Activated naive CD8-positive, alpha-beta T cell treated with anti-CD3 and anti-CD28 coated beads, Interleukin-2, amount 50 U/mL, for 16 hours (primary cell): Measurements from ENCODE around the gene LPIN3.
"Not testable (repeated sequence)": the region's sequence is repeated elsewhere in the genome, so short reads cannot be mapped to it uniquely, and the experiment has no call there.

Experiments used
- DNase-seq: peaks from one replicate; pipeline ENCODE4 v3.0.0-alpha.2; 2020; ENCODE audit warnings: low read depth, low spot score

LPIN3 gene

GRCh38 chr20:41340327-41341055 lies at the start of gene LPIN3:
Gene LPIN3, plus strand, starts transcription at chr20:41340821. Its CDS starts 4,983 bp downstream, at chr20:41345804.
- DNase-seq, result no peak

DNA sequence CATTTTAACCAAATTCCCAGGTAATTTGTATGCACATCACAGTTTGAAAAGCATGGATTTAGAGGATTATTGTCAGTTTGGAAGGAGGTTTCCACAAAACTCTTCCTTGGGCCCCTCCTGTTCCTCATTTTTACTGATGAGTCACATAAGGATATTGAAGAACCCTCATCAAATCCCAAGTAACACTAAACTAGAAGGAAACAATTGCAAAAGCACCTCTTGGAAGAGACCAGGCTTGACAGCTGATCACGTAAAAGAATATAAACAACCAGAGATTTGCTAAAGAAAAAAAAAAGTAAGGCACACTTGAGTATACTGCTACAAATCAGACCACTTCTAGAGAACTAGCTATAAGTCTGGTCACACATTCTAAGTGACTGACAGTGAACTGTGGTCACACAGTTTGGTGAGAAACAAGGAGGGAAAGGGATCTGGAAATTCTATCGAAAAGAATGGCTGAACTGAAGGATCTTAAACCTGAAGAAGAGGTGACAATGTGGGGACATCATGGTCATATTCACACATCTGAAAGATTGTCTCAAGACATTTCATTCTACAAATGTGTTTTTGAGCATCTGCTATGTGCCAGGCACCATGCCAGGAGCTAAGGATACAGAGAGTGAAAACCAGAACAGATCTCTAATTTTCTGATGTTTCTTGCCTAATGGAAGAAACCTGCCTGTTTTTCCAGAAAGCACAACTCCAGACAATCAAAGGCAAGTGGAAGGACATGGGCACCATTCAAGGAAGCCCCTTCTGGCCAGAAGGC lies 47.2 kb upstream of the LPIN3 start:
- DNase-seq, result no peak

DNA sequence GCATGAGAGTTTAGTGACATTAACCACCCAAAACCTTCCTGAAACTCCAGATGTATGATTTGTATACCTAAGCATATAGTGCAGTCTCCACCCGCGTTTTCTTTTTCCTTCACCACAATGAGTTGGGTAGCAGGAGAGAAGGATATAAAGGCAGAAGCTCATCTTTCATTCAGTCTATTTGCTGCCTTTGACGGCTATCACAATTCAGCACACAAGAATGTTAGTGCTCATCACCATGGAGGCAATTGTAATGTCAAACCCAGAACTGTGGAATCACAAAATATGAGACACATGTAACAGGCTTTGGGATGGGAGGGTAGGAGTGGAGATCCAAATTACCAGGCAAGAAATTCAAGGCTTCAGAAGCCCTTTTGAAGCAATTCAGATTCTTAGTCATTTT lies 40.7 kb upstream of the LPIN3 start:
- DNase-seq, result no peak

DNA sequence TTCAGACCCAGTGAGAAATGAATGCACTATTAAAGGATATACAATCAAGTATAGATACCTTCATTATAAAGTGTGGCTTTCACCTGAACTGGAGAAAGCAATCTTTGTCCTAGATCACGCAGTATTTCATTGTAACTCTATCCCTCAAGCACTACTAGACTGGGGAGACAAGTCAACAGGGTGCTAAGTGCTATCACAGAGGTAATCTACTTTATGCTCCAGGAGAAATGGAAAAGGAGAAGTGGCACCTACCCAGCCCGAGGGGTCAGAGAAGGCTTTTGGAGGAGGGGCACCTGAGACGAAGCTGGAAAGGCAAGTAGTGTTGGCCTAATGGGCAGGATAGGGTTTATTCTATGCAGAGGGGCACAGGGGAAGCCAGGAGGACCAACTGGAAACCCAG lies 40.2 kb upstream of the LPIN3 start:
- no peak for DNase-seq

GRCh38 chr20:41300886-41301285 lies 39.7 kb upstream of the LPIN3 start:
- no peak for DNase-seq

DNA sequence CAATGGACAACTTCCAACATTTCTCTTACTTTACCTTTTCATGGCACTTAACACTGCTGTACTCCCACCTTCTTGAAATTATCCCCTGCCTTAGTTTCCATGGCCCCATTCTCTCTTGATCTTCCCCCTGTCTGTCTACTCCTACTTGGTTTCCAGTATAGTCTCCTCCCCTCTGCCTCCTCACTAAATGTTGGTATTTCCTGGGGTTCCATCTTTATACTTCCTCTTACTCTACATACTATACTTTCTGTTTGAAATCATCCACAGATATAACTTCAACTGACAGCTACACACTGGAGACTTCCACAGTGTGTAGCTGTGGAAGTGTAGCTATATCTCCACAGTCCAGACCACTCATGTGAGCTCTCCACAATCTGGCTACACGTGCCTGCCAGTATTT lies 36.6 kb upstream of the LPIN3 start:
- DNase-seq, result no peak

GRCh38 chr20:41304424-41305079 lies 36.1 kb upstream of the LPIN3 start:
- DNase-seq, result no peak

DNA sequence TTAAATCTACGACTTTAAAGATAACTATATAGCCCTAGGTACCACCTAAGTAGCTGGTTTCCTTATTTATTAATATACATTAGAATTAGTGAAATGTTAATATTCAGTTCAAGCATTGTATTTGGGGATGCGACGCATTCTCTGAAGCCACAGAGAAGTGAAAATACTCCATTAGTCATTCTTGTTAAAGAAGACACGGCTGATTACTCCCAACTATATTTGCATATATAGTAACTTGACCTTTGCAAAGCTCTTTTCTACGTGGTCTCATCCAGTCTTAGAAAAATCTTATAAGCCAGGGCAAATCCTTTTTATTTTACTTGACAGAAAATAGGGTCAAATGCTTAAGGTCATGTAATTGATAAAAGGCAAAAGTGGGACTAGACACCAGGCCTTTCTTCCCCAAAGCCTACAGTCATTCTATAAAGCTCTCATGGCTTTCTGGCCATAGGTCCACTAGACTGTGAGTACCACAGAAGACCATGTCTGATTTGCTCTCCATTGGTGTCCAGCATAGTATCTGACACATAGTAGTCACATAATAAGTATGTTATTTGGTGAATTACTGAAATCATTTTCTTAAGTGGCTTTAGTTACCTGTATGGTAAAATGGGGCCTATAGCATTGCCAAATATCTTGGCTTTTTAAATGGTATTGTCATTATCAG lies 34.4 kb upstream of the LPIN3 start:
- DNase-seq, result no peak

DNA sequence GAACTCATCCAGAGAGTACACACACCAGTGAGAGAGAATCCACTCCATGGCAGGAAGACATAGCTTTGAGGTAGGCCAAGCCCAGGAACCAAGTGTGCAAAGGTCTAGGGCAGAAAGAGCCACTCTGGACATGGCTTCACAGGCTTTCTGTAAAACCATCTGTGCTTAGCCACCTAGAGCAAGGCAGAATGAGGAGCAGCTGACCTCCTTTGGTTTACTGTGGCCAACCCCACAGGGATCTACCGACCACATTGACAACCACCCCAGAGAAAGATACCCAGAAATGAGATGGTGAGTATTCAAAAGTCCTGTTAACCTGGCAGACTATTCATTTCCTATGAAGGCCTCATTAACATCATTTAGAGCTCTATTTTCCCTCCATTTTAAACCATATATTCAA lies 33.6 kb upstream of the LPIN3 start:
- DNase-seq, result no peak

GRCh38 chr20:41308290-41308711 lies 32.3 kb upstream of the LPIN3 start:
- no peak for DNase-seq

GRCh38 chr20:41308726-41309413 lies 31.8 kb upstream of the LPIN3 start:
- DNase-seq, result no peak

- no peak for DNase-seq
Observed at GRCh38 chr20:41309817-41310216, 30.8 kb upstream of the LPIN3 start.

GRCh38 chr20:41312009-41312408 lies 28.6 kb upstream of the LPIN3 start:
- not testable (repeated sequence) for DNase-seq

DNA sequence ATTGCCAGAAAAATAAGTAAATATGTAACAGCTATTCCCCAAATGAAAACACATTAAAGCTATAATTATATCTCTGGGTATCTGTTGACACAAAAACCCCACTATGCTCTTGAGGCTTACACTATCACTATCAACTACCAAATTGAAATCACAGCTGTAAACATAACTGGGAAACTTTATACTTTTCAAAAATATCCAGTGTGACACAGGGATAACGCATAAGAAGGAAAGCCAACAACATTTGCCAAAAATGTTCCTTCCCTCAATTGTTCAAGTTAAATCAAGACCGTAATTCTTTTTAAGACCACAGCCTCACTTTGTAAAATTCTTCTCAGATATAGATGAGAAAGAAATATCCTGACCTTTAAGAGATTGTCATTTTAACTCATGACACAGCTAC lies 26.2 kb upstream of the LPIN3 start:
- DNase-seq, result no peak

- no peak for DNase-seq
Observed at GRCh38 chr20:41316051-41316450, 24.6 kb upstream of the LPIN3 start.

DNA sequence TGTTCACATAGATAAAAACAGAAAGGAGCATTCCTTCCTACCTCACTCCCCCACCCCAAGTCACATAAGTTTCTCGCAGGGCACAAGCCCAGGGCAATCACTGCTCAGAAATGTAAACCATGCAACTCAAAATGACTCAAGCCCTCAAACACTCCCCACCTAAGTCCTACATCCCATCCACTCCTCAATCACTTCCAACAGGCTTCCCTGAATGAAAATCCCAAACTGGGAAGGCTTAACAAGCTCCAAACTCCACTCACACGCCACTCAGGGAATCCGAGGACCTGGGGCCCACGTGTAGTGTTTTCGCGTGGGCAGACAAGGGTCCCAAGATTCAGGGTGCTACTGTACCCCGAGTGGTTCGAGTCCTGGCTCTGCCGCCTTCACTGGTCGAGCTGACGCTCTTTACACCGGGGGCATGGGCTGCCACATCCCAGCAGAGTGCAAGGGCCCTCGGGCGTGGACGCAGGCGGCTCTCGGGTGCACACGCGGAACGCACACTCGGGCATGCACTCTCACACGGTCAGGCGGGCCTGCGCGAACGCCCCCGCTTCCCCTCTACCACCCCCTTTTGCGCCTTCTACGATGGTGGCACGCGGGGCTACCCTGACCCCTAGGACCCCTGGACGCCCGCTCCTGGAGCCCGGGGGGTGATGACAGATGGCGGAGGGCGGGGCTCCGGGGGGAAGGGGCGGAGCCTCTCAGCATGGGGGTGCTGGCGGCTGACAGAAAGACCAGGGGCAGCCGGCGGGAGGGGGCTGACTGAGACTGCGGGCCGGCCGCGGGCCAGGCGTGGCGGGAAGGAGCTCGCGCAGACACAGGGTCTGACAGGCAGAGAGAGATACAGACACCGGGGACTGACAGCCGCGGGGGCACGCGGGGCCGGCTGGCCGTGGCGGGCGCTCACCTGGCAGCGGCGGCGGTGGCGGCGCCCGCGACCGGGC lies 23.7 kb upstream of the LPIN3 start:
- peak; percentile 60 for DNase-seq

- peak; percentile 94 for DNase-seq
Observed at GRCh38 chr20:41317546-41318270, 22.9 kb upstream of the LPIN3 start, which contains the start of gene ZHX3. Gene ZHX3, minus strand, starts transcription at chr20:41317731. Its CDS starts 112,815 bp downstream, at chr20:41204916.

- no peak for DNase-seq
Observed at GRCh38 chr20:41318271-41318649, 22.4 kb upstream of the LPIN3 start.

DNA sequence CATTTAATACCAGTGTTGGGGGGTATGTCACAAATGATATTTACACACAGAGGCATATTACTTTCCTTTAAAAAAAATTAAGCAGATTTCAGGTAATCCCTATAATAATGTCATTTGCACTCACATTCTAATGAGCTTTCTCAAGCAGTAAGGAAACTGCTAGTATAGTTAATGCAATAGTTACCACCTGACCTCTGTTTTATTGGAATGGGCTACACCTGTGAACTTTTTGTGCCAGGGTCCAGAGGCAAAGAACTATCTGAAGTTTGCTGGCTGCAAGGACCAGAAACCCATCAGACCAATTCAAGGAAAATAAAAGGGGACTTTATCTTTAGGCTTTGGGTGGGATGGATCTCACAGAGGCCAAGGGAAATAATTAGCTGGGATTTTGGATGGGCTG lies 20.2 kb upstream of the LPIN3 start:
- no peak for DNase-seq

DNA sequence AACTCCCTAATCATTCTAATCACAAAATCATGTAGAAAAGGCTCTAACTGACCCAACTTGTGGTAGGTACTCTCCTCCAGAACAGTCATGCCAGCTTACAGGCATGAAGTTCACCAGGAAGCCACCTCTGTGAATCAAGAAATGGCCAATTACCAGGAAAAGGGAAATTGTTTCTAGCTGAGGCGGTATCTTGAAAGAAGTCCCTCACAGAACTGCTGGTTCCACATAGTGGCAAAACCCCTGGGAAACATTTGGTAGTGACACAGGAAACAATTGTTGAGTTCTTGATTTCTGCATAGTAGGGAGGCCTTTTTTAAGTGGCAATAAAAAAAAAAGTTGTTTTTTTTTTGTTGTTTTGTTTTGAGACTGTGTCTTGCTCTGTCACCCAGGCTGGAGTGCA lies 19.6 kb upstream of the LPIN3 start:
- no peak for DNase-seq
